Measurements from ENCODE around the gene PTPN14. TPM values are rescaled to one million over a fixed set of nuclear protein-coding genes. Genes with fewer than 3 reads are reported as not detected.

PTPN14 gene
- polyA plus RNA-seq, 4 donors = 0.45 to 6.1 (median 3.2) TPM

DNA sequence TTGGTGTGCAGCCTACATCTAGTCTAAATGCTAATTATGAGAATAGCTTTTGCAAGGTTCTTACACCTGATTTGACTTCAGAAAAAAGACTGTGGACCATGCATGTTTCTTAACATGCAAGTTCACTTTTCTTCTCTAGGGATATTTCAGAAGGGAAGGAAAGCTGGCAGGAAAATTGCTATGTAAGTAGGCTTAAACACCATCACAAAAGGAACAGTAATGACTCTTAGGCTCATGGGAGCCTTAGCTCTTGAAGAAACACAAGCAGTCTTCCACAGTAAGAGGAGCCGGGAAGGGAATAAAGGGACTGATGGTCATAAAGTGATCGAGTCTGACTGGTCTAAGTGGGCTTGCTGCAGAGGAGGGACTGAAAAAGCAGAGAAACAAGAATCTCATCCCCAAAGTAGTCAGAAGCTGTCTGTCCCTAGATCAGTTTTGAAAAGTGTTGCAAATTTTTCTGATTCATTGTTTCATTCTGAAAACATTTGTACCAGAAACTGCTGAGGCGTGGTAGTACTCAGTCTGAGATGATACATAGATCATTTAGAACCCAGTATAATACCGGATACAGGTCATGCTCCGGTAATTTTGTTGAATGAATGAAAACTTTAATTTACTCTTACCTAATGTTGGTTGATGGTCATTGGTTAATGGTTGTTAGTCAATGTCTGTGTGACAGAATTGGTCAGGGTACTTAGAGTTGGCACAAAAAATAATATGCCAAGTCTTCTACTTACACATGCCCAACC lies 229.5 kb downstream of the PTPN14 start:
- no peak for DNase-seq
- FAIRE-seq = no peak

DNA sequence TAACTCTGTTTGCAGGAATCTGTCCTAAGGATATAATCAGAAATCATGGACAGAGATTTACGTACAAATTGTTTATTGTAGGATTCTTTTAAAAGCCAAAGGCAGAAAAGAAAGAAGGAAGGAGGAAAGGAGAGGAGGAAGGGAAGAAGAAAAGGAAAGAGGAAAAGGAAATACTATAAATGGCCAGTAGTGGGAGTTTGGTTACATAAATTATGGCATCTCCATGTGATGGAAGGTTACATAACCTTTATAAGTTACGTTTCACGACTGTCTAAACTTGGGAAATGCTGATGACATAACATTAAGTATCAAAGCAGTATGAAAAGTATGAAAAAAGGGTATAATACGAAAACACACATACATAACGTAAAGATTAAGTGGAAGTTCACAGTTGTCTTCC lies 231.5 kb downstream of the PTPN14 start:
- Histone ChIP-seq H3K4me3 (ENCODE audit: low read depth in 1 of 3, low read length in 3 of 3) (no peak overlapping the region), H3K9me3 (ENCODE audit: control insufficient read depth in 2 of 2, insufficient read depth in 1 of 2, low read depth in 1 of 2, low read length in 1 of 2) (no peaks in the 10 kb centered on the region), H3K36me3 (ENCODE audit: control insufficient read depth in 3 of 3, insufficient read depth in 2 of 3, low read depth in 1 of 3, low read length in 3 of 3) (peaks cover 0 to 24% (median 2%) of the 10 kb centered on the region in 3 donors), H3K4me1 (ENCODE audit: control insufficient read depth in 3 of 3, insufficient read depth in 2 of 3, low read depth in 1 of 3, low read length in 2 of 3) (no peaks in the 10 kb centered on the region), H3K27me3 (ENCODE audit: control insufficient read depth in 3 of 3, insufficient read depth in 3 of 3, low read length in 3 of 3) (no peaks in the 10 kb centered on the region), H3K27ac (ENCODE audit: low read depth in 1 of 3, low read length in 2 of 3) (no peak overlapping the region)
- 93 to 96% (median 96%) methylated on average over 5 of the region's 5 CpGs for WGBS, 3 donors
- no peak for FAIRE-seq
- no peak for DNase-seq

More for the DNA sequence above, 229.5 kb downstream of the PTPN14 start:
- Histone ChIP-seq H3K27me3 (ENCODE audit: control insufficient read depth in 3 of 3, insufficient read depth in 3 of 3, low read length in 3 of 3) (no peaks in the 10 kb centered on the region), H3K4me1 (ENCODE audit: control insufficient read depth in 3 of 3, insufficient read depth in 2 of 3, low read depth in 1 of 3, low read length in 2 of 3) (no peaks in the 10 kb centered on the region), H3K9me3 (ENCODE audit: control insufficient read depth in 2 of 2, insufficient read depth in 1 of 2, low read depth in 1 of 2, low read length in 1 of 2) (no peaks in the 10 kb centered on the region), H3K27ac (ENCODE audit: low read depth in 1 of 3, low read length in 2 of 3) (no peak overlapping the region), H3K4me3 (ENCODE audit: low read depth in 1 of 3, low read length in 3 of 3) (no peak overlapping the region), H3K36me3 (ENCODE audit: control insufficient read depth in 3 of 3, insufficient read depth in 2 of 3, low read depth in 1 of 3, low read length in 3 of 3) (peaks cover 0 to 25% (median 2%) of the 10 kb centered on the region in 3 donors)
- WGBS, 3 donors = 84 to 92% (median 86%) methylated on average over 5 of the region's 5 CpGs

DNA sequence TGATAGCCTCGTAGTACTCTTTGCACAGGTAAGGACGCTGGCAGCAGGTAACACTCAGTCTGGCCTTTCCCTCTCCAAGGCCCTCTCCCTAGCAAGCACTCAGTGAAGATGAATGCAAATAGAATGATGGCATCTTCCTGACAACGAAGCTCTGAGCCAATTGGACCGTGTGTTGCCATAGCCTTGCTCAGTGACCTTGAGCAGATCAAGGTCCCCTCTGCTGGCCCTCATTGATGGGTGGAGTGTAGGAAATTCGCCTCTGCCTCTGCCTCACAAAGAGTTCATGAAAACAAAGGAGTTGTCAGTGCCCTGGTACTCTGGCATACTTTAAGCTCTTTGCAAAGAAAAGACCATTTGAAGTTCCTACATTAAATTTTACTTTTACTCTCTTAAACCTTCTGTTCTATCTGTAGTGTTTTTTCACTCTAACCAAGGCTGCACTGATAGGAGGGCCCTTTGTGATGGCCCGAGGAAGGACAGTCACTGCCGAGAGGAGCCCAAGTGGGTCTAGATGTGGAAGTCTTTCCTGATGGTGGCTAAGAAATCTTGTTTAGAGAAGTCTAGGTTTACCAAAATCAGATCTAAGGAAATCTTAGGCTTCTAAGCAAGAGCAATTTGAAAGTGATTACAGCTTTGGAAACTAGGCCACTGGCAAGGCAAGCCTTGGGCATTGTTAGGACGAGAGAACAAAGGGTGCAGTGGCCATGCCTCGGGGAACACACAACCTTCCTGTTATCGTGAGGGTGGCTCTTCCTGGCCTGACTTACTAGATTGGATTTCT lies 232.3 kb downstream of the PTPN14 start:
- Histone ChIP-seq H3K4me1 (ENCODE audit: control insufficient read depth in 3 of 3, insufficient read depth in 2 of 3, low read depth in 1 of 3, low read length in 2 of 3) (no peaks in the 10 kb centered on the region), H3K4me3 (ENCODE audit: low read depth in 1 of 3, low read length in 3 of 3) (no peak overlapping the region), H3K36me3 (ENCODE audit: control insufficient read depth in 3 of 3, insufficient read depth in 2 of 3, low read depth in 1 of 3, low read length in 3 of 3) (peaks cover 0 to 24% (median 2%) of the 10 kb centered on the region in 3 donors), H3K27me3 (ENCODE audit: control insufficient read depth in 3 of 3, insufficient read depth in 3 of 3, low read length in 3 of 3) (no peaks in the 10 kb centered on the region), H3K9me3 (ENCODE audit: control insufficient read depth in 2 of 2, insufficient read depth in 1 of 2, low read depth in 1 of 2, low read length in 1 of 2) (no peaks in the 10 kb centered on the region), H3K27ac (ENCODE audit: low read depth in 1 of 3, low read length in 2 of 3) (no peak overlapping the region)
- no peak for DNase-seq
- no peak for FAIRE-seq
- WGBS, 3 donors = 75 to 88% (median 85%) methylated on average over 10 of the region's 10 CpGs

DNA sequence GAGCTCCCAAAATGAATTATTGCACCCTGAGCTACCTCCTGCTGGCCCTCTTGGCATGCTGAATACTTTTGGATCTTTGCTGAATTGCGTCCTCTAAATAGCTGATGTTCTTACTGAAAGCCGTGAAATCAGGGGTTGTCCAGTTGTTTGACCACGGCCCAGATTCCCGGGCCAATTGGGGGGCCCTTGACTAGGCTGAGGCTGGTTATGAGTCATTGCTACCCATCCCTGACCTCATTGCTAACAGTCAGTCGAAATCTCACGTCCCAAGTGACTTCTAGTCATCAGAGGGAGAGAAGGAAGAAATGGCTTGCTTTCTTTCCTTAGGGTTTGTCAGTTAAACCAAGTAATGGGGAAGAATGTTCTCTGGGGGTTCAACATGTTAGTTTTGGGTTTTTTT lies 233.0 kb downstream of the PTPN14 start:
- H3K4me3 ChIP-seq (ENCODE audit: low read depth in 1 of 3, low read length in 3 of 3) = no peak overlapping the region
- no peak overlapping the region for H3K27ac ChIP-seq (ENCODE audit: low read depth in 1 of 3, low read length in 2 of 3)
- FAIRE-seq (no peak), DNase-seq (no peak)
- peaks cover 0 to 26% (median 2%) of the 10 kb centered on the region in 3 donors for H3K36me3 ChIP-seq (ENCODE audit: control insufficient read depth in 3 of 3, insufficient read depth in 2 of 3, low read depth in 1 of 3, low read length in 3 of 3)
- no peaks in the 10 kb centered on the region for H3K4me1 ChIP-seq (ENCODE audit: control insufficient read depth in 3 of 3, insufficient read depth in 2 of 3, low read depth in 1 of 3, low read length in 2 of 3)
- H3K9me3 ChIP-seq (ENCODE audit: control insufficient read depth in 2 of 2, insufficient read depth in 1 of 2, low read depth in 1 of 2, low read length in 1 of 2) = no peaks in the 10 kb centered on the region
- no peaks in the 10 kb centered on the region for H3K27me3 ChIP-seq (ENCODE audit: control insufficient read depth in 3 of 3, insufficient read depth in 3 of 3, low read length in 3 of 3)
- WGBS, 3 donors = 59 to 70% (median 69%) methylated on average over 6 of the region's 6 CpGs

GRCh38 chr1:214317734-214318133 lies 233.7 kb downstream of the PTPN14 start:
- 89 to 97% (median 93%) methylated on average over 5 of the region's 5 CpGs for WGBS, 3 donors
- Histone ChIP-seq H3K27me3 (ENCODE audit: control insufficient read depth in 3 of 3, insufficient read depth in 3 of 3, low read length in 3 of 3) (no peaks in the 10 kb centered on the region), H3K4me1 (ENCODE audit: control insufficient read depth in 3 of 3, insufficient read depth in 2 of 3, low read depth in 1 of 3, low read length in 2 of 3) (no peaks in the 10 kb centered on the region), H3K9me3 (ENCODE audit: control insufficient read depth in 2 of 2, insufficient read depth in 1 of 2, low read depth in 1 of 2, low read length in 1 of 2) (no peaks in the 10 kb centered on the region), H3K36me3 (ENCODE audit: control insufficient read depth in 3 of 3, insufficient read depth in 2 of 3, low read depth in 1 of 3, low read length in 3 of 3) (peaks cover 0 to 25% (median 2%) of the 10 kb centered on the region in 3 donors), H3K4me3 (ENCODE audit: low read depth in 1 of 3, low read length in 3 of 3) (no peak overlapping the region), H3K27ac (ENCODE audit: low read depth in 1 of 3, low read length in 2 of 3) (no peak overlapping the region)
- FAIRE-seq = no peak
- DNase-seq = no peak

DNA sequence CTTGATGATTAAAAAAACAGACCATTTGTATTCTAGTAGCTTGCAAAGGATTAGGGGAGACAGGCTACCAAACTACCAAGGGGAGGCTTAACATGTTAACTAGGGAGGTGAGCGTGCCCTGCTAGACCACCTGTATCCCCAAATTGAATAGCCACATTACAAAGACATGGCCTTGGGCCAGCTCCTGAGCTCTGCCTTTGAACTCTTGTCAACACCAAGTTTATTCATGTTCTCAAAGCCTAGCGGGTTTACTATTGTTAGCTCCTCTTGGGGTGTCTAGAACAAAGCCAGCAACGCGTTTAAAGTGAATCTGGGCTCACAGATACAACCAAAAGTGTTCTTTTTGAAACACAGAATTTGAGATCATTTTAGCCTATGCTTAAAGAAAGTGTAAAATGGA lies 234.1 kb downstream of the PTPN14 start:
- DNase-seq (no peak), FAIRE-seq (no peak)
- Histone ChIP-seq H3K27ac (ENCODE audit: low read depth in 1 of 3, low read length in 2 of 3) (no peak overlapping the region), H3K4me1 (ENCODE audit: control insufficient read depth in 3 of 3, insufficient read depth in 2 of 3, low read depth in 1 of 3, low read length in 2 of 3) (no peaks in the 10 kb centered on the region), H3K27me3 (ENCODE audit: control insufficient read depth in 3 of 3, insufficient read depth in 3 of 3, low read length in 3 of 3) (no peaks in the 10 kb centered on the region), H3K36me3 (ENCODE audit: control insufficient read depth in 3 of 3, insufficient read depth in 2 of 3, low read depth in 1 of 3, low read length in 3 of 3) (peaks cover 0 to 29% (median 2%) of the 10 kb centered on the region in 3 donors), H3K4me3 (ENCODE audit: low read depth in 1 of 3, low read length in 3 of 3) (no peak overlapping the region), H3K9me3 (ENCODE audit: control insufficient read depth in 2 of 2, insufficient read depth in 1 of 2, low read depth in 1 of 2, low read length in 1 of 2) (no peaks in the 10 kb centered on the region)
- 82 to 96% (median 94%) methylated on average over 4 of the region's 4 CpGs for WGBS, 3 donors

DNA sequence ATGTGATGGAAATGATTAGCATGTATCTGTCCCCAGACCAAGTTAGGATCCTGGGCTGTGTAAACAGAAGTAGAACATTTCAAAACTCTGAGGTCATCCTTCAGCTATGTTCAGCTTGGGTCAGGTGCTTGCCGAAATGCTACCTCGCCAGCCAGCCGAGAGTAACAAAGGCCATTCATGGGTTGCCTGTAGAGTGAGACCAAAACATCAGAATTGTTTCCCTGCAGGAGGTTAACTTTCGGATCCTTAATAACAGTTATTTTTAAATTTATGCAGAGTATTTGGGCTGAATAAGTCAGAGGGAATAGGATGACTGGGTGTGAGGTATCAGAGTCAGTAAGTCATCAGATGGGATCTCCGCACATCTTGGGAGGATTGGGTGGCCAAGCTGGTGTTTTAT lies 234.8 kb downstream of the PTPN14 start:
- H3K4me3 ChIP-seq (ENCODE audit: low read depth in 1 of 3, low read length in 3 of 3) = no peak overlapping the region
- H3K4me1 ChIP-seq (ENCODE audit: control insufficient read depth in 3 of 3, insufficient read depth in 2 of 3, low read depth in 1 of 3, low read length in 2 of 3) = no peaks in the 10 kb centered on the region
- no peak overlapping the region for H3K27ac ChIP-seq (ENCODE audit: low read depth in 1 of 3, low read length in 2 of 3)
- WGBS, 3 donors = 85 to 90% (median 90%) methylated on average over 5 of the region's 5 CpGs
- no peaks in the 10 kb centered on the region for H3K27me3 ChIP-seq (ENCODE audit: control insufficient read depth in 3 of 3, insufficient read depth in 3 of 3, low read length in 3 of 3)
- H3K36me3 ChIP-seq (ENCODE audit: control insufficient read depth in 3 of 3, insufficient read depth in 2 of 3, low read depth in 1 of 3, low read length in 3 of 3) = peaks cover 0 to 29% (median 2%) of the 10 kb centered on the region in 3 donors
- no peak for FAIRE-seq
- DNase-seq = no peak
- H3K9me3 ChIP-seq (ENCODE audit: control insufficient read depth in 2 of 2, insufficient read depth in 1 of 2, low read depth in 1 of 2, low read length in 1 of 2) = no peaks in the 10 kb centered on the region

GRCh38 chr1:214314178-214314843 lies 237.1 kb downstream of the PTPN14 start:
- Histone ChIP-seq H3K36me3 (ENCODE audit: control insufficient read depth in 3 of 3, insufficient read depth in 2 of 3, low read depth in 1 of 3, low read length in 3 of 3) (peaks cover 0 to 20% (median 0%) of the 10 kb centered on the region in 3 donors), H3K4me1 (ENCODE audit: control insufficient read depth in 3 of 3, insufficient read depth in 2 of 3, low read depth in 1 of 3, low read length in 2 of 3) (no peaks in the 10 kb centered on the region), H3K9me3 (ENCODE audit: control insufficient read depth in 2 of 2, insufficient read depth in 1 of 2, low read depth in 1 of 2, low read length in 1 of 2) (no peaks in the 10 kb centered on the region), H3K27ac (ENCODE audit: low read depth in 1 of 3, low read length in 2 of 3) (no peak overlapping the region), H3K27me3 (ENCODE audit: control insufficient read depth in 3 of 3, insufficient read depth in 3 of 3, low read length in 3 of 3) (no peaks in the 10 kb centered on the region), H3K4me3 (ENCODE audit: low read depth in 1 of 3, low read length in 3 of 3) (no peak overlapping the region)
- no peak for DNase-seq
- FAIRE-seq = no peak
- WGBS, 3 donors = 89 to 94% (median 92%) methylated on average over 5 of the region's 5 CpGs

Data from small intestine (tissue), 7 donors.